ENCODE measurements around the gene UST.
"Not testable (repeated sequence)": the region's sequence is repeated elsewhere in the genome, so short reads cannot be mapped to it uniquely, and the experiment has no call there.

Gene UST

GRCh38 chr6:148983966-148984365 lies 237.1 kb downstream of the UST start:
- DNase-seq = no peak

DNA sequence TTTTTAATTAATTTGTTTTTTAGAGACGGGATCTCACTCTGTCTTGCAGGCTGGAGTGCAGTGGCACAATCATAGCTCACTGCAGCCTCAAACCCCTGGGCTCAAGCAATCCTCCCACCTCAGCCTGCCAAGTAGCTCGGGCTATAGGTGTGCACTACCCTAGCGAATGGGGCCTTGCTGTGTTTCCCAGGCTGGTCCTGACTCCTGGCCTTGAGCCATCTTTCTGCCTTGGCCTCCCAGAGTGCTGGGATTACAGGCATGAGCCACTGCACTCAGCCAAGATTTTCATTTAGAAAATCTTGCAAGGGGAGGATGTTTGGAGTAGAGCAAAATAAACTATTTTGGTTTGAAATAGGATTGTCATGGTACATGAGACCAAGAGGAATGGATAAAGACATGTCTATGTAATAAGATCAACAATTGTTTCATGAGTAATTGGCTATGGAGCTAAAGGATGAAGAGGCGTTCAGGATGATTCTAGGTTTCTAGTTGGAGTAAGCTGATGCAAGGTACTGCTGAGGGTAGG lies 237.8 kb downstream of the UST start:
- no peak for DNase-seq

GRCh38 chr6:148985499-148985898 lies 238.7 kb downstream of the UST start:
- DNase-seq = no peak

DNA sequence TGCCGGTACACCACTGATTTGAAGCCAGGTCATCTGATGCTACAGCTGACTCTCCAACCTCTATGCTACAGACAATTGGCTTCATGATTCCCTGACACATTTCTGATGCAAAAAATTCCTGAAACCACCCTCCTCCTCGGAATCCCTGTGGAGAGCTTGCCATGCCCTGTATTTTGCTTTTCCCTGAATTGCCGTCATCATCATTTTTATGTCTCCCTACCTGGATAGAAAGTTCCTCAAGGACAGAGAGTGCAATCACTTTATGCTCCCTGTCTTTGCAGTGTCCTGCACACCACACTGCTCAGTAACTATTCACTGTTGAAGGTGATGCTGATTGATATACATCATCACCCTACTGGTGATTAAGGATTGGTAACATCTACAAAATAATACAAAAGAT lies 239.8 kb downstream of the UST start:
- DNase-seq = no peak

DNA sequence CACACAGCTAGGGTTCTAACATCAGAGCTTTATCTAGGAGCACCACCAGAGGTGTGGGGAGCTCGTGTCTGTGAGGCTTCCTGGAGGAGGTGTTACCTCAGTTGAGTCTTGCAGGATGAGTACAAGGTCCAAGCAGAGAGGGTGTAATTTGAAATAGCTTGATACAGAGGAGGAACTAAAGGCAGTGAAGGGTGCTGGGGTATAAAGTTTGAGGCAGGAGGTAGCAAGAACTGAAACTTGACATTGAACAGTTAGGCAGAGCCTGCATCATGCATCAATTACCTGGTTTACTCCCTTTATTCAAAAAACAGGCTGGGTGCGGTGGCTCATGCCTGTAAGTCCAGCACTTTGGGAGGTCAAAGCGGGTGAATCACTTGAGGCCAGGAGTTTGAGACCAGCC lies 241.2 kb downstream of the UST start:
- no peak for DNase-seq

- DNase-seq = no peak
Measured at GRCh38 chr6:148989585-148989984, 242.8 kb downstream of the UST start.

- no peak for DNase-seq
Measured at GRCh38 chr6:148990403-148990802, 243.6 kb downstream of the UST start.

- no peak for DNase-seq
Measured at GRCh38 chr6:148996815-148997214, 250.0 kb downstream of the UST start.

GRCh38 chr6:148997865-148998264 lies 251.0 kb downstream of the UST start:
- no peak for DNase-seq

DNA sequence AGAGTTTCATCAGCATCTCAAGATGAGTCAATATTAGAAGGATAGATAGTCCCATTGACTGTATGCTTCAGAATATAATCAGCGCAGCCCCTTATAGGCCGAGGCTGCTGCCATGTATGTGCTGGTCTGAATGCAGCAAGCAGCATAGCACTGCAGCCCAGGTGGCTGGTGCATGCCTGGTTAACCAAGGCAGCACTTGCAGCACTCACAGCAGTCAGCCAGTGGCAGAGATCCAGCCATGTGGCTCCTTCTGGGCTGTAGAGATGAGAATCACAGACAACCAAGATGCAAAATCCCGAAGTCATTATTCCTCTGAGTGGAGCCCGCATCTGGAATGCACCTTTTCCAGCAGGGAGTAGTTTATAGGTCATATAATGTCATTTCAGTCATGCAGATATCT lies 251.9 kb downstream of the UST start:
- no peak for DNase-seq

DNA sequence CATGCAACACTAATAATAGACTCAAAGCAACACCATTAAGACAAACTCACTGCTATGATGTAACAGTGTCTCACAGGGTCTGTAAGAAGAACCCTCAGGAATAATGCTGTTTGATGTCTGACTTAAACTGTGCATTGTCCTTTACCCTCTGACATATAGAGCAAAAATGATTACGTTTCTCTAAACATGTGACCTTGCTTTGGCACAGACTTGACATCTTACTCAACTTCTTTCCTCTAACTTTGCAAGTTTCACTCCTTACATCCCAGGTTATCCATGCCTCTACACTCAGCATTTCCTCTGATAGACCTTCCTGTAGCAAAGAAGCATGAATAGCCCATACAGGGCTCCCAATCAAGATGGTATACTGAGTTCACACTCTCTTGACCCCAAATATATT lies 252.7 kb downstream of the UST start:
- DNase-seq = no peak

- no peak for DNase-seq
Measured at GRCh38 chr6:148999929-149000468, 253.2 kb downstream of the UST start.

DNA sequence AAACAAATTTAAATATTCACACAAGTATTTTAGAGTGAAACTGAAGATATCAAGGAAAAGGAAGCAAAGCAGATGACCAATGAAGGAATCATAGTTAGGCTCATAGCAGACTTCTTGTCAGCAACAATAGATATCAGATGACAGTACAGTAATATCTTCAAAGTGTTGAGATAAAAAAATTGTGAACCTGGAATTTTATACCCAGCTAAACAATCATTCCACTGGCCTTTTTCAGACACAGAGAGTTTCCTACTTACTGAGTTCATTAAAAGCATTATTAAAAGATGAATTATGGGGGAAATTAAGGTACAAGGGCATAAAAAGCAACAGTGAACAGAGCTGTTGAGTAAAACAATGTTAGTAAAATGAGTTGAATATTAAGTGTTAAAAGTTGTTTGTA lies 254.6 kb downstream of the UST start:
- no peak for DNase-seq

GRCh38 chr6:149003560-149003959 lies 256.7 kb downstream of the UST start:
- no peak for DNase-seq

DNA sequence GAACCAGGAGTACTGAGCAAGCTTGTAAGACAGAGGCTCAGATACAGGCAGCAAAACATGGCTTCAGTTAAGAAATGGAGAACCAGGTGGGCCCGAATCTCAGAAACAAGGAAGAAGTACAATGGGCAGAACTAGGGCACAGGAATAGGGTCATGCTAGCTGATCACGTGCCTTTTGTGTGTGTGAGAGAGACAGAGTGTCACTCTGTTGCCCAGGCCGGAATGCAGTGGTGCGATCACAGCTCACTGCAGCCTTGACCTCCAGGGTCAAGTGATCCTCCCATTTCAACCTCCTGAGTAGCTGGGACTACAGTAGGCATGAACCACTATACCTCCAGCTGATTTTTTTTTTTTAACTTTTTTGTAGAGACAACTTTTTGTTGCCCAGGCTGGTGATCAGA lies 257.8 kb downstream of the UST start:
- no peak for DNase-seq

DNA sequence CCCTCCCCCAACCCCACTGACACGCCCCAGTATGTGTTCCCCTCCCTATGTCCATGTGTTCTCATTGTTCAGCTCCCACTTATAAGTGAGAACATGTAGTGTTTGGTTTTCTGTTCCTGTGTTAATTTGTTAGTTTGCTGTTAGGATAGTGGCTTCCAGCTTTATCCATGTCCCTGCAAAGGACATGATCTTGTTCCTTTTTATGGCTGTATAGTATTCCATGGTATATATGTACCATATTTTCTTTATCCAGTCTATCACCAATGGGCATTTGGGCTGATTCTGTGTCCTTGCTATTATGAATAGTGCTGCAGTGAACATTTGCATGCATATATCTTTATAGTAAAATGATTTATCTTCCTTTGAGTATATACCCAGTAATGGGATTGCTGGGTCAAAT lies 259.4 kb downstream of the UST start:
- not testable (repeated sequence) for DNase-seq

- no peak for DNase-seq
Measured at GRCh38 chr6:149006671-149007070, 259.8 kb downstream of the UST start.

DNA sequence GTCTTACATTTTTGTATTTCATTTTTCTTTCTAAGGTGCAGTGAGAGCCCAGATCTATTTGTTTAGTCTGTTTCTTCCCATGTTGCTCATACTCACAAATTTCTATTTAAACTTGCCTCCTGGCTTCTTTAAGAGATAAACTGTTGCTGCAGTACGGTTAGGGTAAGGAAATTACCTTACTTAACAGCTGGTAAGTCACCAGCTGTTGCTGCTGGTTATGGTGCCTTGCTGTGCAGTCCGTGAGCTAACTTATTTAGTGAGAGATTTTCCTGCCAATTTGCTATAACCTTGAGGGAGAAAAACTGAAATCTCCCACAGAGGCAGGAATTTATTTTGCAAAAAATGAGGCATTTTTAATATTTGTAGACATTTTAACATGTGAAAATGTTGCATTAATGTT lies 261.0 kb downstream of the UST start:
- no peak for DNase-seq

DNA sequence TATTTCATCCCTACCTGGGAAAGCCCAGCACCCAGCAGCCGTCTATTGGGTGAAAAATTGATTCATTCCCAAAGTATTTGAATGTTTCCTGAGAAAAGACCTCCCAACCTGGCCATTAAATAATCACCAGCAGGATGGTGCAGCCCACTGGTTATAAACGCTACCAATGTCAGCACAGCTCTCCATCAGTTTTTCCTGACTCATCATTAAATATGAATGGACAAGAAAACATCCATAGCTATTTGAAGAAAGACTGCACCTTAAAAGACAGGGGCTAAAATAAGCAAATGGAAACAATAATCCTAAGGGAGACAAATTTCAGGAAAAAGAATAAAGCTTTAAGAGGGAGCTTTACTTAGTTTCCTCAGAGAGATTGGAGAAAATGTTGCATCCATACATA lies 261.9 kb downstream of the UST start:
- DNase-seq = no peak

DNA sequence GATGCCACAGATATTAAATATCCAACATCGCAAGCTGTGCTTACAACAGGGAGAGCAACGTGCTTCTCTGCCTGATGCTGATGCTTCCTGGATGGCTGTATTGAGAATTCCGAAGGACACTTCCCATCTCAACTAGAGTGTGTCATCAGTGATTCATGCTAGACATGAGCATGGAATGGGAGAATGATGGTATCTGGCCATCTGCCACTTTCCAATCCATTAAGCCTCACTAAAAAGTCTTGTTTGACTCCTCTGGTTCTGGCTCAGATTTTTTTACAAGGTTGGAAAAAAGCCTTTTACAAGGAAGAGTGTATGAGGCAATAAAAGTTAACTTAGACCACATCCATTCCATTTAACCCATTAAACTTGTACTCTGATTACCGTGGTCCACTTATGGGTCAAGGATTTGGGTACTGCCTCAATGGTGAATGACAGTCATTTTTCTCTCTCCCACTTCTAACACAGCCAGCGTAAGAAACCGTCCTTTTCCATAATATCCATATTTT lies 265.3 kb downstream of the UST start:
- DNase-seq = no peak

- DNase-seq = no peak
Measured at GRCh38 chr6:149013586-149014344, 266.9 kb downstream of the UST start.

- no peak for DNase-seq
Measured at GRCh38 chr6:149014631-149015534, 268.1 kb downstream of the UST start.
